ENCODE measurements around the gene ACADS. TPM values are rescaled to one million over a fixed set of nuclear protein-coding genes. Genes with fewer than 3 reads are reported as not detected.
"Not testable (repeated sequence)": the region's sequence is repeated elsewhere in the genome, so short reads cannot be mapped to it uniquely, and the experiment has no call there.

Gene ACADS
- total RNA-seq, 1 donor from 2014 or later: 27.7 TPM

DNA sequence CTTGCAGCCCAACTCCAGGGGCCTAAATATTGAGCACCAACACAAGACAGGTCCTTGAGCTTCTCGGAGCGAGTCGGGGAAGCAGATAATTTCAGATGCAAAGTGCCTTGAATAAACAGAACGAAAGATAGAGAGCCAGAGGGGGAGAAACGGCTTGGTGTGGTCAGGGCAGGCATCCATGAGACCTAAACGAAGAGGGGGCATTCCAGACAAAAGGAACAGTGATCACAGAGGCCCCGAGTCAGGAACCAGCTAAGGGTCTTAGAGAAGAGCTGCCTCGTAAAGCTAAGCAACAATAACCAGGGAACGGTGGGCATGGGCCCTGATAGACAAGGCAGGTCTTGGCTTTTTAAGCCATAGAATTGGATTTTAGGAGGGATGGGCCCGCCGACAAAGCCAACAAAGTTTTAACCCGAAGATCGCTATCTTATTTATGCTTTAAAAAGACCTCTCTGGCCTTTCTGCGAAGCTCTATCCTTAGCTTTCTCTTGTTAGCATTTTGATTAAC lies 421 bp upstream of the ACADS start:
- DNase-seq (ENCODE audit: low read depth in 2 of 2): no peak

DNA sequence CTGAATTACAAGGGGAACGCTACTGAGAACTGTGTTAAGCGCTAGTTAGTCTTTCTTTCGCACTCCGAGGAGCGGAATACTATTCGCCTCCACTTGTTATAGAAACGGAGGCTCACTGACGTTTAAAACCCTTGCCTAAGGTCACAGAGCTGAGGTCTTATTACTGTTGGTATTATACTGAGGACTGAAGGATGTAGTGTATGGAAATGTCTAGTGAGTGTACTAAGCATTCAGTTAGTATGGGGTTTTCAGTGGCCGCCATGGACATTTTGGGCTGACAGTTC lies 826 bp downstream of the ACADS start:
- no peak for DNase-seq (ENCODE audit: low read depth in 2 of 2)

DNA sequence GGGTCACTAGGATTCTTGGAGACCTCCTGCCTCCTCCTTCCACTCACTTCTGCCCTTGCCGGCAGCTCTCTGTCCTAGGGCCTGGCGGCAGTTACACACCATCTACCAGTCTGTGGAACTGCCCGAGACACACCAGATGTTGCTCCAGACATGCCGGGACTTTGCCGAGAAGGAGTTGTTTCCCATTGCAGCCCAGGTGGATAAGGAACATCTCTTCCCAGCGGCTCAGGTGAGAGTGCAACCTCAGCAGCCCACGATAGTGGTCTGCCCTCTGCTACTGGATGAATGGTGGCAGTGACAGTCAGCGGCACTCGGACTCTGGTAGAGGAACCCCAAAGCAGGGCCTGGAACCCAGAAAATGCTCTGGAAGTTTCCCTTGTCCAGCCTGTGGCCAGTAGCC lies 1.3 kb downstream of the ACADS start:
- no peak for DNase-seq (ENCODE audit: low read depth in 2 of 2)

DNA sequence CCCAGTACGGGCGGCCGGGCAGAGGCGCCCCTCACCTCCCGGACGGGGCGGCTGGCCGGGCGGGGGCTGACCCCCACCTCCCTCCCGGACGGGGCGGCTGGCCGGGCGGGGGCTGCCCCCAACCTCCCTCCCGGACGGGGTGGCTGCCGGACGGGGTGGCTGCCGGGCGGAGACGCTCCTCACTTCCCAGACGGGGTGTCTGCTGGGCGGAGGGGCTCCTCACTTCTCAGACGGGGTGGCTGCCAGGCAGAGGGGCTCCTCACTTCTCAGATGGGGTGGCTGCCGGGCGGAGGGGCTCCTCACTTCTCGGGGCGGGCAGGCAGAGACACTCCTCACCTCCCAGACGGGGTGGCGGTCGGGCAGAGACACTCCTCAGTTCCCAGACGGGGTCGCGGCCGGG lies 6.6 kb downstream of the ACADS start:
- not testable (repeated sequence) for DNase-seq (ENCODE audit: low read depth in 2 of 2)

DNA sequence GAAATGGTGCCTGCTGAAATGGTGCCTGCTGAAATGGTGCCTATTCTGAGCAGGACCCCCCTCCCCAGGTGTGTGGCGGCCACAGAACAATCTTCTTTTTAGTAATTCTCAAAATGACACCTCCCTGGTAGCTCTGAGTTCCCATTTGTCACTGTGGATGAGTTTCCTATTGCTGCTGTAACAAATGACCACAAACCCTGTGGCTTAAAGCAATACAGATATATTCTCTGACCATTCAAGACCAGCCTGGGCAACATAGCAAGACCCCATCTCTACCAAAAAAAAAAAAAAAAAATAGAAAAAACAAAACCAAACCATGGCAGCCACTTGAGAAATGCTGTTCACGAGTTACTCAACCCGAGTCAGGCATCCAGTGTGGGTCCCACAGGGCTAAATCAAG lies 7.9 kb downstream of the ACADS start:
- DNase-seq (ENCODE audit: low read depth in 2 of 2): no peak

DNA sequence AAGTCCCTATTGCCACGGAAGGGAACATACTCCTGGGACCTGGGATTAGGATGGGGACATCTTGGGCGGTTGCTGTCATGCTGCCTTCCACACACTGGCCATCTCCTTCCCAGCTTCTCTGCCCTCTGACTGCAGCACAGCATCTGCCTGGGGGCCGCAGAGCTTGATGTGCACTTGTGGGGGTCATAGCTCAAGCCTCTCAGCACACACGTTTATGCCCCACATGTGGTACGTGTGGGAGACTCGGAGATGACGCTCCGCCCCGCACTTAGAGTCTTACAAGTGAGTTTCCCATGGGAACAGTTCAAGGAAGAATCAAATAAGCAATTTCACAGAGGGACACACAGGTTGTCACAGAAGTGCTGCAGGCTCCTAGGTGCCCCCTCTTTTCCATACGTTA lies 8.6 kb downstream of the ACADS start:
- no peak for DNase-seq (ENCODE audit: low read depth in 2 of 2)

DNA sequence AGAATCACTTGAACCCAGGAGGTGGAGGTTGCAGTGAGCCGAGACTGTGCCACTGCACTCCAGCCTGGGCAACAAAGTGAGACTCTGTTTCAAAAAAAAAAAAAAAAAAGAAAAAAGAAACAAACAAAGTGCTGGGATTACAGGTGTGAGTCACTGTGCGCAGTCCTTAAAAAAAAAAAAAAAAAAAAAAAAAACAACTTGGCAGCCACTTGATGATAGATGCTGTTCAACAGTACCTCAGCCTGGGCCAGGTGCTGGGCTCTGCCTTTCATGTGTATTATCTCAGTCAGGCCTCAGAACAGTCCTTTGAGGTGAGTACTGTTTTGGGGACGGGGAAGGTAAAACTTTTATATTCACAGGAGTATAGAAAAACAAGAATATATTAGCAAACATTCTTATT lies 9.6 kb downstream of the ACADS start:
- no peak for DNase-seq (ENCODE audit: low read depth in 2 of 2)

DNA sequence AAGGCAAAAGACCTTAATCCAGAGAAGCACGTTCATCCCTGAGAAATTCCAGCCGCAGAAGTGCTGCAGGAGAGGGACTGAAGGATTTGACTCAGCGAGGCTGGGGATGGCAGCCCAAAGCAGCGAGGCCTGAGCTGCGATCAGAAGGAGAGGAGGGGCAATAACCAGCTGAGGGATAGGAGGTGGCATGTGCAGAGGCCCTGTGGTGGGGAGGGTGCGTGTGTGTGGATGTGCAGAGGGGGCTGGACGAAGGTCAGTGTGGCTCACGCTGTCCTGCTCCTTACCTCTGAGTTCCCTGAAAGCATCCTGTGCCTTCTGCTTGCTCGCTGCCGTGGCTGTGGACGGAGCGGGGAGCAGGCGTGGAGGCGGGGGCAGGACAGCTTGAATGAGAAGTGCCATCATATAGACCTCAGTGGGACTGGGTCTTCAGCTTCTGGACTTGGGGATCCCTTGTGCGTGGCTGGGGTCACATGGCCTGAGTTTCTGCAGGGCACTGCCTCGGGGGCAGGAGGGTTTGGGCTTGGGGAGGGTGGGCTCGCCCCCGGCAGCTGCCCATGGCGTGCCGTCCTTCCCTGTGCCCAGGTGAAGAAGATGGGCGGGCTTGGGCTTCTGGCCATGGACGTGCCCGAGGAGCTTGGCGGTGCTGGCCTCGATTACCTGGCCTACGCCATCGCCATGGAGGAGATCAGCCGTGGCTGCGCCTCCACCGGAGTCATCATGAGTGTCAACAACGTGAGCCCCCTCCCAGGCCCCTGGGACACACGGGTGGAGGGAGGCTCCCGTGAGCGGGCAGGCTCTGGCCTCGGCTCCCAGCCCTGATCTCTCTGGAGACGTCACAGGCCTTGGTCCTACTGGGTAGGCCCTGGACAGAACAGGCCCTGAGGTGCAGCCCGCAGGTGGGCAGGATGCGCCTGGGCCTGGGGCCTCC lies 11.0 kb downstream of the ACADS start:
- DNase-seq (ENCODE audit: low read depth in 2 of 2): no peak

DNA sequence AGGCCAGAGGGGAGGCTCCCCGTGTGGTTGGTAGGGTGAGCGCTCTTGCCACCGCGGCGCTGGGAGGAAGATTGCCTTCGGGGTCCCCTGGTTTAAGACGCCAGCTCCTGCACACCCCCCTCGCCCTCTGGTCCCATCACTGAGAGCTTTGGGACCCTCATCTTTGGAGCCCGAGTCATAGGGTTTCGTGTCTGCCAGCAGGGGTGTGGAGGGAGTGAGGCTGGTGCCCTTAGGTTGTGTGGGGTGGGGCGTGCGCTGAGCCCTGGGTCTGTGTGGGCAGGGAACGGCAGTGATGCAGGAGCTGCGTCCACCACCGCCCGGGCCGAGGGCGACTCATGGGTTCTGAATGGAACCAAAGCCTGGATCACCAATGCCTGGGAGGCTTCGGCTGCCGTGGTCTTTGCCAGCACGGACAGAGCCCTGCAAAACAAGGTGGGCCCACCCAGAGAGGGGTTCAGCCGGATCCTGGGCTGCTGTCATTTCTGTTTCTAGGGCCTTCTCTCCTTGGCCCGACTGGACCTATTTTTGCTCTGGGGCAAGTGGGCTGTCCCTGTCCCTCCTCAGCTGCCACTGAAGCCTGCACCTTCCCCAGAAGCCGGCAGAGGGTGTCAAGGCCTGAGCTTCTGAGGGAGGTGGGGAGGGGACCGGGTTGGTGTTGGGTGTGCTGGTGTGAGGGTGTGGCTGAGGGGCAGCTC lies 12.1 kb downstream of the ACADS start:
- DNase-seq (ENCODE audit: low read depth in 2 of 2): peak in 1 of 2 donors; percentile 11

DNA sequence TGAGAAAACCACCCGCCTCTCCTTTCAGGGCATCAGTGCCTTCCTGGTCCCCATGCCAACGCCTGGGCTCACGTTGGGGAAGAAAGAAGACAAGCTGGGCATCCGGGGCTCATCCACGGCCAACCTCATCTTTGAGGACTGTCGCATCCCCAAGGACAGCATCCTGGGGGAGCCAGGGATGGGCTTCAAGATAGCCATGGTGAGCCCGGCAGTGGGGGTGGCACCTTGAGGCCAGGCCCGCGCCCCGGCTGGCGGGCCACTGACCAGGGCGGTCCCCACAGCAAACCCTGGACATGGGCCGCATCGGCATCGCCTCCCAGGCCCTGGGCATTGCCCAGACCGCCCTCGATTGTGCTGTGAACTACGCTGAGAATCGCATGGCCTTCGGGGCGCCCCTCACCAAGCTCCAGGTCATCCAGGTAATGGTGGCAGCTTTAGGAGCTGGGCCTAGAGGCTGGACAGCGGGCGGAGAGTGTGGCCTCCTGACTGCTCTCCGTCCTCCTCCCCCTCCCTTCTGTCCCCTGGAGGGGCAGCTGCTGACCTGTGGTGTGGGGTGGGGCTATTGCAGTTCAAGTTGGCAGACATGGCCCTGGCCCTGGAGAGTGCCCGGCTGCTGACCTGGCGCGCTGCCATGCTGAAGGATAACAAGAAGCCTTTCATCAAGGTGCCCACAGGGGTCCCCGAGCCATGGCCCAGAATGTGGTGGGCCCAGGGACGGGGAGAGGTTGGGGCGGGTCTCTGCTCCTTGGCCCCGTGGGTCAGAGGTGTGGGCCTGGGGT lies 12.8 kb downstream of the ACADS start:
- no peak for DNase-seq (ENCODE audit: low read depth in 2 of 2)

DNA sequence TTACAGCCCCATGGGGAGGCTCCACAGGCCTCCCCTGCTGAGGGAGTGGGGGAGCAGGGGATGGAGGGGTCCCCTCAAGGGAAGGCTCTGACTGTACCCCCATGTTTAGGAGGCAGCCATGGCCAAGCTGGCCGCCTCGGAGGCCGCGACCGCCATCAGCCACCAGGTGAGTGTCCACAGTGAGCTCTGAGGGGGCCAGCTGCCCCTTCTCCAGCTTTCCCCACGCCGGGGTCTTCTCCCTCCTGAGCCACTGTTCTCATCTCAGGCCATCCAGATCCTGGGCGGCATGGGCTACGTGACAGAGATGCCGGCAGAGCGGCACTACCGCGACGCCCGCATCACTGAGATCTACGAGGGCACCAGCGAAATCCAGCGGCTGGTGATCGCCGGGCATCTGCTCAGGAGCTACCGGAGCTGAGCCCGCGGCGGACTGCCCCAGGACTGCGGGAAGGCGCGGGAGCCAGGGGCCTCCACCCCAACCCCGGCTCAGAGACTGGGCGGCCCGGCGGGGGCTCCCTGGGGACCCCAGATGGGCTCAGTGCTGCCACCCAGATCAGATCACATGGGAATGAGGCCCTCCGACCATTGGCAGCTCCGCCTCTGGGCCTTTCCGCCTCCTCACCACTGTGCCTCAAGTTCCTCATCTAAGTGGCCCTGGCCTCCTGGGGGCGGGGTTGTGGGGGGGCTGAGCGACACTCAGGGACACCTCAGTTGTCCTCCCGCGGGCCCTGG lies 13.6 kb downstream of the ACADS start:
- no peak for DNase-seq (ENCODE audit: low read depth in 2 of 2)

DNA sequence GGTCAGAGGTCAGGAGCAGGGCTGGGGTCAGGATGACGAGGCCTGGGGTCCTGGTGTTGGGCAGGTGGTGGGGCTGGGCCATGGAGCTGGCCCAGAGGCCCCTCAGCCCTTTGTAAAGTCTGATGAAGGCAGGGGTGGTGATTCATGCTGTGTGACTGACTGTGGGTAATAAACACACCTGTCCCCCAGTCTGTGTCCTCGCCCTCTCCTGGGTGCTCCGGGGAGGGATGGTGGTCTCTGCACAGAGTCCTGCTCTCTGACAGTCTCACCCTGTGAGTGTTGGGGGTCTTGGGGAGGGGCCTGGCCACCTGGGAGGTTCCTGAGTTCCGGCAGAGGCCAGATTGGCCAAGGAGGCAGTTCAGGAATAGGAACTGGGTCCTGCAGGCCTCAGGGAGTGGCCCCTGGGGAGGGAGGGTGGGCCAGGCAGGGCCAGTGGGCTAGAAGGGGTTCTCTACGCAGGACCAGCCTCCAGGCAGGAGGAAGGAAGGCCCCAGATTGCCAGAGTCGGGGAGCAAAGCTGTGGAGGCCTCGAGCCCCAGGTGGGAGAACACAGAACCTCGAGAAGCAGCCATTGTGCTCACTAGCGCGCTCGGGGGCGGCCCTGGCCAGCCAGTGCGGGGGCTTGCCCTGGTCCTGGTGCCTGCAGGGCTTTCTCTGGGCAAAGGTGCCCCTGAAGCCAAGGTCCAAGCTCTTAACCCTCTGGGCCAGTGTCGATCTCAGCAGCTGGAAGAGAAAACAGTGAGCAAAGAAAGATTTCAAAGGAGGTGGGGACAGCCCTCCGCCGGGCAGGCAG lies 14.4 kb downstream of the ACADS start:
- DNase-seq (ENCODE audit: low read depth in 2 of 2): no peak

DNA sequence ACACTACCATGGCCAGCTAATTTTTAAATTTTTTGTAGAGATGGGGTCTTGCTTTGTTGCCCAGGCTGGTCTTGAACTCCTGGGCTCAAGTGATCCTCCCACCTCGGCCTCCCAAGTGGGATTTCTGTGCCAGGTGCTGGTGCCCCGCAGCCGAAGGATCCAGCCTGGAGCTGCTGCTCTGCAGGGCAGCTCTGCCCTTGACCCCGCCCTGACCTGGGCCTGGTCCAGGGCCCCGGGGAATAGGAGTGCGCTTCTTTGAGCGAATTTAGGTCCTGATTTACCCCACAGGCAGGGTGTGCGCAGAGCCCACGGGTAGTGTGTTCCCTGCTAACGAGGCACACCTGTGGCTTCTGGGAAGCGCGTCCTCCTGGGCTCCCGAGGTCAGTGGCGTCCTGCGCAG lies 15.2 kb downstream of the ACADS start:
- DNase-seq (ENCODE audit: low read depth in 2 of 2): no peak

DNA sequence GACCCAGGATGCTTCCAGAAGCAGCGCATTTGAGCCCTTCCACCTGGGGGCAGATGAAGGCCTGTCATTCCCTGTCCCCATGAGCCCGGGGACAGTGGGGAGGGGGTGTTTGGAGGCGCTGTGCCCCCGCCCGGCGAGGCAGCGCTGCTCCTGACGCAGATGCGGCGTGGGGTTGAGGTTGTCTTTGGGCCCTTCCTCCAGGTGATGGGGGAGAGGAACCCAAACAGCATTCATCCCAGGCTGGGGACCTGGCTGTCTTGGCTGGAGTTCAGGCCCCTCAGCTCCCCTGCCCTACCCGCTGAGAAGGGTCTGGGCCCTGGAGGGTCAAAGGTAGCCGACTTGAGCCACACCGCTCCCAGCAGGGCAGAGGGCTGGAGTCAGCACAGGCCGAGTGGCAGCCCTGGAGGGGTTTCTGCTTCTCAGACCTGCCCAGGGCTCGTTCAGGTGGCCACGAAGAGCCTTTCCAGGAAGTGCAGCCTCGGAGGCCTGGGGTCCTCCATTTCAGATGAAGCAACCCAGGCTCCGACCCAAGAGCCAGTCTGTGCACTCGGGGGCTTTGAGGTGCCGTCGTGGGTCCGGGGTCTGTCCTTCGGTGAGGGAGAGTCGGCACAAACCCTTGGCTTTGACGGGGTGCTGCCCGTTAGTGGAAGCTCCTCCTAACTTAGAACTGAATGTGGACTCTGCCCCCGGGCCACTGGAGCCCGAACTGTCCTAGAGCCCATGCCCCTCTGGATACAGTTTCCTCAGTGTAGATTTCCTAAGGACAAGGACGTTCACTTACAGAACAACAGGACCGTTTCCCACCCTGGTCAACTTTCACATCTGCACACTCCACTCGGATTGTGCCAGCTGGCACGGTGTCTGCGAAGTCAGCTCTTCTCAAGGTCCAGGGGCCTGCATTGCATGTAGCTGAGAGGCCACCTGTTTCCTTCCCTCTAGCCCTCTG lies 16.1 kb downstream of the ACADS start:
- peak in 1 of 2 donors; percentile 36 for DNase-seq (ENCODE audit: low read depth in 2 of 2)

DNA sequence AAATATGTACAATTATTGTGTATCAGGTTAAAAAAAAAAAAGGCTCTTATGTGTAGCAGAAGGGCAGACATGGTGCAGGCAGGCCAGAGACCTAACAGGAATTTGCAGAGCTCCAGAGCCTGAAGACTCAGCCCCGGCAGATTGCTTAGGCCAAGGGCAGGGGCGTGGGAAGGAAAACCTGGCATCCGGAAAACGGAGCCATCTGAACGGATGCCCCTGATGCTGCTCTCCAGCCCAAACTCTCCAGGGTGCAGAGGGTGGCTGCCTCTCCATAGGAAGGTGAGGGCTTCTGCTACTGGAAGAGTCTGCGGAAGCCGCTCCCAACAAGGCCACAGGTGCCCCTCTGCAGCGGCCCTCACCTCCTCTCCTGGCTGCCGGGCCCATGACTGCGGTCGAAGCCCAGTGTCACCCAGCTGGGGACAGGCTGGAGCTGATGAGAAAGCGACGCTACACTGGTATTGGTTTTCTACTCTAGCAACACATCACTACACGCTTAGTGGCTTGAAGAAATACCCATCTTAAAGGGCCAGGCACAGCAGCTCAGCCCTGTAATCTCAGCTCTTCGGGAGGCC lies 19.4 kb downstream of the ACADS start:
- no peak for DNase-seq (ENCODE audit: low read depth in 2 of 2)

DNA sequence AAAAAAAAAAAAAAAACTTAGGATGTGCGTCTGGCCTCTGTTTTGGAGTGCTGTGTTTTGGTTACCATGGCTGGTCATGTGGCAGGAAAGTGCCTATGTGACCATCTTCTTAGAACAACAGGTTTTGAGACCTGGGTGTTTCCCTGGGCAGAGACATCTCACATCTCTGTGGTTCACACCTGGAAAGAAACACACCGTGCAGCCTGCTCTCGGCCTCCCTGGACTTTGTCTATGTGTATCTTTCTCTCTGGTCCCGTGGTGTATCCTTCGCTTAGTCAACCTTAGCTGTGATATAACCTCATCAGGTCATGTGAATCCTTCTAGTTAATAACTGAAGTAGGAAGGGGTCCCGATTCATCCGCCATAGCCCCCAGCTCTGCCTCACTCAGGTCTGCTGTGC lies 22.6 kb downstream of the ACADS start:
- DNase-seq (ENCODE audit: low read depth in 2 of 2): no peak

DNA sequence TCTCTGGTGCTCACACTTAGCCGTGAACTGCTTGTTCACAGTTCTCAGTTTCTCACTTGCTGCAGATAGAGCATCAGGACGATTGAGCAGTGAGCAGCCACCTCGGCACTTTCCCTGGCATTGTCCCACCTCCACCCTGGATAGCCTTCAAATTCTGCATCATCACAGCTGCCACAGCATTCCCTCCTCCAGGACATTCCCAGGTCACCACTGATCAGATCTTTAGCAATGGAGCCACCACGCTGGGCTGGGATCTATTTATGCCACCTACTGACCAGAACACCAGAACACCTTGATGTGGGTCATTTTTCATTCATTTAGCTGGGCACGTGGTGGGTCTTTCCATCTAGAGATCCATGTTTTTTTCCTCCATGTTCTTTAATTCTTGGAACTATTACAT lies 23.6 kb downstream of the ACADS start:
- DNase-seq (ENCODE audit: low read depth in 2 of 2): no peak

DNA sequence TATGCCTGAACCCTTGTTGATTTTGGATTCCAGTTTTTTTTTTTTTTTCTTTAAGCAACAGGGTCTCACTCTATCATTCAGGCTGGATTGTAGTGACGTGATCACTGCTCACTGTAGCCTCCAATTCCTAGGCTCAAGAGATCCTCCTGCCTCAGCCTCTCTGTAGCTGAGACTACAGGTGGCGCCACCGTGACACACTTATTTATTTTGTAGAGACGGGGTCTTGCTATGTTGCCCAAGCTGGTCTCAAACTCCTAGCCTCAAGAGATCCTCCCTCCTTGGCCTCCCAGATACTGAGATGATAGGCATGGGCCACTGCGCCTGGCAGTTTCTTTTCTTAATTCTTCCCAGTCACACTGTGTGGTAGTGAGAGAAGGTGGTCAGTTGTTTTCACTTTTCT lies 25.2 kb downstream of the ACADS start:
- no peak for DNase-seq (ENCODE audit: low read depth in 2 of 2)

DNA sequence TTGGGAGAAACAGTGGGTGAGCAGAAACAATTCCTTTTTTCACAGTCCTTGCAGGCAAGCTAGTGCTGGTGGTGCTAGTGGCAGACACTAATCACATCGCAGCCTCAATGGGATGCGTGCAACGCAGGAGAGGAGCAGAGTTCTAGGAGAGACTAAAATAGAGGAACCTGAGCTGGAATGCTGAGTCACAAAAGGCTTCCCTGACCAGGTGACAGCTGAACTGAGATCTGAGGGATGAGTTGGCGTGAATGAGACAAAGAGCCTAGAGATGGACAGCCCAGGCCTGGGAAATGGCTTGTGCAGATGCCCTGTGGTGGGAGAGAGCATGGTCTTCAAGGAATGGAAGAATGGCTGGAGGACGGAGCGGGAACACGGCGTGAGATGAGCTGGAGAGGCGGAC lies 25.8 kb downstream of the ACADS start:
- no peak for DNase-seq (ENCODE audit: low read depth in 2 of 2)
